Activated T-cell treated with anti-CD3 and anti-CD28 coated beads for 24 hours (primary cell): Measurements from ENCODE around the gene HOXD4.

Experiments used
- DNase-seq: peaks from one replicate; pipeline ENCODE4 v3.0.0-alpha.2; 2020; ENCODE audit warnings: low read depth

HOXD4 gene

GRCh38 chr2:176156807-176157498 is 5.6 kb downstream of the HOXD4 start, which contains the start of gene HOXD3:
HOXD3 (plus strand) TSS chr2:176157307; CDS start chr2:176169115, 11,808 bp downstream.
- DNase-seq, result no peak

- no peak for DNase-seq
These were observed 6.3 kb downstream of the HOXD4 start for GRCh38 chr2:176157499-176158185.

GRCh38 chr2:176158186-176158591 is 6.8 kb downstream of the HOXD4 start:
- DNase-seq, result no peak

GRCh38 chr2:176158855-176159662 is 7.7 kb downstream of the HOXD4 start:
- DNase-seq, result no peak

GRCh38 chr2:176159663-176160250 is 8.4 kb downstream of the HOXD4 start:
- DNase-seq, result no peak

- DNase-seq, result no peak
These were observed 9.1 kb downstream of the HOXD4 start for GRCh38 chr2:176160251-176160985.

- DNase-seq, result no peak
These were observed 9.9 kb downstream of the HOXD4 start for GRCh38 chr2:176160986-176161824.

GRCh38 chr2:176161825-176162626 is 10.7 kb downstream of the HOXD4 start:
- DNase-seq, result no peak

GRCh38 chr2:176162911-176163671 is 11.7 kb downstream of the HOXD4 start:
- no peak for DNase-seq

- no peak for DNase-seq
These were observed 12.3 kb downstream of the HOXD4 start for GRCh38 chr2:176163672-176164056.

- DNase-seq, result no peak
These were observed 12.9 kb downstream of the HOXD4 start for GRCh38 chr2:176164201-176164600.

- no peak for DNase-seq
These were observed 13.4 kb downstream of the HOXD4 start for GRCh38 chr2:176164611-176165369.

GRCh38 chr2:176165370-176166050 is 14.2 kb downstream of the HOXD4 start:
- DNase-seq, result no peak

GRCh38 chr2:176166272-176166671 is 14.9 kb downstream of the HOXD4 start:
- DNase-seq, result no peak

- no peak for DNase-seq
These were observed 16.0 kb downstream of the HOXD4 start for GRCh38 chr2:176167398-176167797.

GRCh38 chr2:176169181-176169580 is 17.8 kb downstream of the HOXD4 start:
- DNase-seq, result no peak

- DNase-seq, result no peak
These were observed 18.4 kb downstream of the HOXD4 start for GRCh38 chr2:176169711-176170110.
